GM18499 (cell line): ENCODE data around the gene SHC1.

ENCODE experiments used
- ATAC-seq: cut with Tn5 transposase; IDR thresholded peaks from one replicate; pipeline ENCODE4 v1.9.1; 2021; ENCODE audit warnings: moderate number of reproducible peaks; ENCODE audit not compliant: insufficient read depth, unreplicated experiment

Gene SHC1

GRCh38 chr1:154941333-154942013 is 29.1 kb downstream of the SHC1 start:
- no peak for ATAC-seq

DNA sequence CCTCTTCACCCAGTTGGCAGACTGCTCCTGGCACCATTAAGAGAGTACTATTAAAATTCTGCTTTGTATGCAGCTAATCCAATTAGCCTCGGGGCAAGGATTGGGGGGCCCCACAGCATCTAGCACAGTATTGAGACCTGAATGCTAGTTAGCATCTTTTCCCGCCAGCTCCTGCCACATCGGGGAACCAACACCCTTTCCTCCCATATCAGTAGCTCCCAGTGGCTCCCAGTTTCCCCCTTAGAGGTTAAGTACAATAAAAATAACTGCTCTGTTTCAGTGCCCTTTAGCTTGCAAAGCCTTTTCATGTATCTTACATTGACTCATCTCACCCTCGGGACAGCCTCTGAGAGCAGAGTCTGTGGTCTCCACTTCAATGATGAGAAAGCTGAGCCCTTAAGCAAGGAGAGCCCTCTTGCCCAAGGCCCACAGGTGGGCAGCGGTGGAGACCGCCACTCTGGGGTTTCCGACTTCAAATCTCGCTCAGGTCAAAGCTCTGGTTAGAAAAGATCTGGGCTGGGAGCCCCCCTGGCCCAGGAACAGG is 29.8 kb downstream of the SHC1 start:
- ATAC-seq = no peak

- no peak for ATAC-seq
Measured at GRCh38 chr1:154940213-154940560, 30.4 kb downstream of the SHC1 start.

DNA sequence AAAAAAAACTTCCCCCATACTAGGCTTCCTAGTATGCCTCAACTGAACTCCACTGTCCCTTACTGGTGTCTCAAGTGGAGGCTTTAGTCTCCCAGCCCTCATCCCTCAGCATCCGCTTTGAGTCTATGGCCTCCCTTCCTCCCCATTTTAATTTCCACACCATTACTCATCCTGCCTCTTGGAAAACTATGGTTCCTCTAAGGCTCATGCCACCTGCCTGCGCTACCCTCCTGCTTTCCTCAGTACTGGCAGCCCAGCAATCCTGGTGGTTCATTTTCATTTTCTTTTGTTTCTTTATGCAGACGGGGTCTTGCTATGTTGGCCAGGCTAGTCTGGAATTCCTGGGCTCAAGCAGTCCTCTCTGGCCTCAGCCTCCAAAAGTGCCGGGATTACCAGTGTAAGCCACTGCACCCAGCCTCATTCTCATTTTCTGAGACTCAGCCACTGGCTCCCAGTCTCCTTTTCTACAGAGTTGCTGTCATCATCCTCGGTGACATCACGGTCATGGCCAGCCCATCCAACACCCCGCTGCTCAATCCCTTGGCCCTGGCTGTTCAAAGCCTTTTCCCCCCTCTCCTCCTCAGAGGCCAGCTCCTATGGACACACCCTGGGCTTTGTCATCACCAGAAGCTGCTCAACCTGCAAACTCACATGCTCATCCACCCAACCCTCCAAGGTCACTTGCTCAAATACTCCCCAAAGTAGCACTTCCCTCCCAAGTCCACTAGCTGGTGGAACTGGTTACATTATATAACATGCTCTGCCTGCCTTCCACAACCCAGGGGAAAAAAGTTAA is 31.7 kb downstream of the SHC1 start:
- ATAC-seq = no peak

- ATAC-seq = no peak
Measured at GRCh38 chr1:154937988-154938386, 32.6 kb downstream of the SHC1 start.

- ATAC-seq = peak; percentile 33
Measured at GRCh38 chr1:154937085-154937987, 33.2 kb downstream of the SHC1 start.

GRCh38 chr1:154936555-154937084 is 33.9 kb downstream of the SHC1 start, which contains the start of gene PMVK:
PMVK (minus strand) TSS chr1:154936719; CDS start chr1:154936685, 34 bp downstream.
- ATAC-seq = peak; percentile 33

DNA sequence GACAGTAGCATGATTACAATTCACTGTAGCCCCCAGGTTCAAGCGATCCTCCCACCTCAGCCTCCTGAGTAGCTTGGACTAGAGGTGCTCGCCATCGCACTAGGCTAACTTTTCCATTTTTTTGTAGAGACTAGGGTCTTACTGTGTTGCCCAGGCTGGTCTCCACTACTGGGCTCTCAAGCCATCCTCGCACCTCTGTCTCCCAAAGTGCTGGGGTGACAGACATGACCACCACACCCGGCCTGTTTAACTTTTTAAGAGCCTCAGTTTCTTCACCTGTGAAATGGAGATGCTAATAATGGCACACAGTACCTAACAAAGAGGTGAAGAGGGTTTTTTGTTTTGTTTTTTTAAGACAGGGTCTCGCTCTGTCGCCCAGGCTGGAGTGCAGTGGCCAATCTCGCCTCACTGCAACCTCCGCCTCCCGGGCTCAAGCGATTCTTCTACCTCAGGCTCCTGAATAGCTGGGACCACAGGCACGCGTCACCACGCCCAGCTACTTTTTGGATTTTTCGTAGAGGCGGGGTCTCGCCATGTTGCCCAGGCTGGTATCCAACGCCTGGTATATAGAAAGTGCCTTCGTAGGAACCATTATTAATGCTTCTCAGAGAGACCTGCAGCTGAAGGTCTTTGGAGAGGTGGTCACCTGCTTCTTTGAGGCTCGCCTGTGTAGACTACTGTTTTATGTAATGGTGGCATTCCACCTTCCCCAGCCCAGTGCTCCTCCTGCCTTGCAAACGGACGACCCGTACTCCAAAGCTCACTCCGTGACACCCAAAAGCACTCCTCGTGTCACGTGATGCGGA is 34.6 kb downstream of the SHC1 start:
- ATAC-seq = no peak

DNA sequence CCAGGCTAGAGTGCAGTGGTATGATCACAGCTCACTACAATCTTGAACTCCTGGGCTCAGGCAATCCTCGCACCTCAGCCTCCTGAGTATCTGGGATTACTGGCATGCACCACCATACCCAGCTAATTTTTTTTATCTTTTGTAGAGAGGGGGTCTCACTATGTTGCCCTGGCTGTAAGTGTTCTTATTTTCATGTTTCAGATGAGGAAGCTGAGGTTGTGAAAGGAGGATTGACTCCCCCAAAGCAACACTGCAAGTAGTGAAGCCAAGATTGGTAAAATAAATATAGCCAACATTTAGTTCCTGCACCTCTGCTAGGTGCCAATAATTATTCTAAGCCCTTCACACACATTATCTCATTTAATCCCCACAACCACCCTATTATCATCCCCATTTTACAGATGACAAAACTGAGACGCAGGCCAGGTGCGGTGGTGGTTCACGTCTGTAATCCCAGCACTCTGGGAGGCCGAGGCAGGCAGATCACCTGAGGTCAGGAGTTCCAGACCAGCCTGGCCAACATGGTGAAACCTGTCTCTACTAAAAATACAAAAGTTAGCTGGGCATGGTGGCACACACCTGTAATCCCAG is 36.1 kb downstream of the SHC1 start:
- ATAC-seq = no peak

DNA sequence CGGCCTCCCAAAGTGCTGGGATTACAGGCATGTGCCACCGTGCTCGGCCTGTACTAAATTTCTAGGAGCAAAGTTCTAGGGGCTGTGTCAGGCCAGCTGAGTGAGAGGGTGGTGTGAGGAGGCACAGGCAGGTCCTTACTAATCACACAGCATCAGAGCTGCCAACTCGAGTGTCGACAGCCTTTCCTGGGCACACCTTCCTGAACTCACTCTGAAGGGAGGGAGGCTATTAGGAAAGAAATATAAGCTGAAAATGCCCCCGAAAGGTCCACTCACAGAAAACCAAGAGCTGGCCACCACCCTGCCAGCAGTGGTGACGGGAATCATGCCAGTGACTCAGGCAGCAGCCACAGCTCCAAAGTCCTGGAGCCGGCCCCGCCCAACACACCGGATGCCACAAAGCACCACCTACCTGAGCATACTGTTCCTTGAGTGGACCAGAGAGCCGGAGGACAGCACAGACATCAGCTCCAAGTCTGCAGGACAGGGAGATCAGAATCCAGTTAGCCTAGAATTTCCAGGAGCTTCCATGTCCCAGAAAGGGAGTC is 38.5 kb downstream of the SHC1 start:
- ATAC-seq = no peak

DNA sequence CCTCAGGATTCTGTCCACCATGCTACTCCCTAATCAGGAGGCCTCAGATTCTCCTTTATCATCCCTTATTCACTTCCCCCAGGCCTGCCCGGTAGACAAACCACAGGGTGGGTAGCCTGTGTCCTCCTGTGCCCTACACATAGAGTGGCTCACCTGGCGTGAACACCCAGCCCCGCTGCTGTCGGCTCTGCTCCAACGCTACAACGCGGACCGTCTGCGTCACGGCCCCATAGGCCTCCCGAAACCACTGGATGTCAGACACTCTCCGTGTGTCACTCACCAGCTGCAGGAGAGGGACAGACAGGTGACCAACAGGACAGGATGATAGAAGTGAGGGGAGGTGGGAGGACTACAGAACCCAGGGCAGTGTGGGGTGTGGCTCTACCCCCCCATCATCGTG is 44.3 kb downstream of the SHC1 start:
- ATAC-seq = no peak

GRCh38 chr1:154925335-154926170 is 45.0 kb downstream of the SHC1 start:
- no peak for ATAC-seq

- ATAC-seq = no peak
Measured at GRCh38 chr1:154923695-154924094, 46.9 kb downstream of the SHC1 start.

GRCh38 chr1:154913273-154913672 is 57.3 kb downstream of the SHC1 start:
- no peak for ATAC-seq

GRCh38 chr1:154912755-154913154 is 57.8 kb downstream of the SHC1 start:
- ATAC-seq = no peak
